ENCODE data around the gene EFNB2.

GRCh38 chr13:106569233-106570095, 34.0 kb upstream of the EFNB2 start:
- TF ChIP-seq CTCF (conservative IDR thresholded peaks at IDR 0.05) (no peak), EZH2 (IDR thresholded peaks at IDR 0.05; ENCODE audit: low read depth) (no peak)
